Activated naive CD8-positive, alpha-beta T cell treated with anti-CD3 and anti-CD28 coated beads, Interleukin-2, amount 10 ng/mL, durations not matched to agents 7 days and 5 days (primary cell): Measurements from ENCODE around the gene AREG. TPM values are rescaled to one million over a fixed set of nuclear protein-coding genes. Genes with fewer than 3 reads are reported as not detected.
"Not testable (repeated sequence)": the region's sequence is repeated elsewhere in the genome, so short reads cannot be mapped to it uniquely, and the experiment has no call there.

ENCODE experiments used
- ATAC-seq: fragments of 150-1000 bp; cut with Tn5 transposase; one replicate; pipeline ENCODE4 v1.10.0; 2021; ENCODE audit warnings: low read depth, moderate library complexity
- POLR2A ChIA-PET: fragments of 350-600 bp; sonication (Branson Sonifier 250); formaldehyde crosslinking; loops from one replicate; lab custom pipeline; 2021; ENCODE audit warnings: antibody characterized with exemption; lab: Charles Lee
- DNase-seq: peaks from one replicate; pipeline ENCODE4 v3.0.0; 2021
- H3K27ac Mint-ChIP-seq: one replicate; pipeline ENCODE4 v1.8.0; 2022; ENCODE audit warnings: mild to moderate bottlenecking, mixed read lengths
- H3K27me3 Mint-ChIP-seq: one replicate; pipeline ENCODE4 v1.8.0; 2022; ENCODE audit warnings: mild to moderate bottlenecking, moderate library complexity, mixed read lengths
- H3K36me3 Mint-ChIP-seq: one replicate; pipeline ENCODE4 v1.8.0; 2021; ENCODE audit warnings: mild to moderate bottlenecking, mixed read lengths
- H3K4me1 Mint-ChIP-seq: one replicate; pipeline ENCODE4 v1.8.0; 2021; ENCODE audit warnings: mixed read lengths
- H3K4me3 Mint-ChIP-seq: one replicate; pipeline ENCODE4 v1.8.0; 2022; ENCODE audit warnings: mild to moderate bottlenecking, moderate library complexity, mixed read lengths
- H3K9me3 Mint-ChIP-seq: one replicate; pipeline ENCODE4 v1.8.0; 2021; ENCODE audit warnings: mixed read lengths
- total RNA-seq, 2 experiments: library from RNA; stranded (reverse); gene quantifications; one replicate each; pipeline ENCODE4 v1.2.3, GENCODE V29; 2021

Gene AREG, protein sequence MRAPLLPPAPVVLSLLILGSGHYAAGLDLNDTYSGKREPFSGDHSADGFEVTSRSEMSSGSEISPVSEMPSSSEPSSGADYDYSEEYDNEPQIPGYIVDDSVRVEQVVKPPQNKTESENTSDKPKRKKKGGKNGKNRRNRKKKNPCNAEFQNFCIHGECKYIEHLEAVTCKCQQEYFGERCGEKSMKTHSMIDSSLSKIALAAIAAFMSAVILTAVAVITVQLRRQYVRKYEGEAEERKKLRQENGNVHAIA
- total RNA-seq, result under 1 TPM in 1 of 2 experiments, not detected in 1; 0.40 TPM

DNA sequence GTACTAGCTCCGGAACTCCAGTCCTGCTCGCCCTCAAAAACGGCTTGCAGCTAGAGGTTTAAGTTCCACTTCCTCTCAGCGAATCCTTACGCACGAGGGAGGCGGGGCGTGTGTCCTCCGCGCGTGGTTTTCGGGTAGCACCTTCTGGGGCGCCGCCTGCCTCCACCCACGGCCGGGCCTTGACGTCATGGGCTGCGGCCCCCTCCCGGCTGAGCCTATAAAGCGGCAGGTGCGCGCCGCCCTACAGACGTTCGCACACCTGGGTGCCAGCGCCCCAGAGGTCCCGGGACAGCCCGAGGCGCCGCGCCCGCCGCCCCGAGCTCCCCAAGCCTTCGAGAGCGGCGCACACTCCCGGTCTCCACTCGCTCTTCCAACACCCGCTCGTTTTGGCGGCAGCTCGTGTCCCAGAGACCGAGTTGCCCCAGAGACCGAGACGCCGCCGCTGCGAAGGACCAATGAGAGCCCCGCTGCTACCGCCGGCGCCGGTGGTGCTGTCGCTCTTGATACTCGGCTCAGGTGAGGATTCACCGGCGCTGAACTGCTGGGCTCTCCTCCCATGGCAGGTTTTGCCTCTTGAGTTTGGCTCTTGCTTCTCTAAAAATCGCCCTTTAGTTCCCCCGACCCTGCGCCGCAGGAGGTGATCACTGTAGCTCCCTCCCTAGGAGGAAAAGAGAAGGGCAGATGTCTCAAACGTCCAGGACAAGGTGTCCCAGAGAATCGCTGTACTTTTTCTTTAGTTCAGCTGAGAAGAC lies at the start of gene AREG:
Gene AREG (plus strand): TSS at position 246 of the 752 bp plus-strand sequence. CDS start 210 bp downstream, at position 456.
- Mint-ChIP-seq H3K36me3 (no peaks in the 10 kb centered on the region), H3K4me3 (peak within 1 kb of the TSS; percentile 88), H3K27ac (peak within 1 kb of the TSS; percentile 58), H3K9me3 (peaks cover under 1% of the 10 kb centered on the region), H3K27me3 (no peaks in the 10 kb centered on the region), H3K4me1 (peaks cover 11% of the 10 kb centered on the region)
- POLR2A ChIA-PET, result interaction anchor here (1.2 kb wide), 1 partner anchor 47 kb away, joined by 3 read pairs; no protein-coding TSS in a partner anchor
- DNase-seq (peak; percentile 78), ATAC-seq (peak; percentile 90)

DNA sequence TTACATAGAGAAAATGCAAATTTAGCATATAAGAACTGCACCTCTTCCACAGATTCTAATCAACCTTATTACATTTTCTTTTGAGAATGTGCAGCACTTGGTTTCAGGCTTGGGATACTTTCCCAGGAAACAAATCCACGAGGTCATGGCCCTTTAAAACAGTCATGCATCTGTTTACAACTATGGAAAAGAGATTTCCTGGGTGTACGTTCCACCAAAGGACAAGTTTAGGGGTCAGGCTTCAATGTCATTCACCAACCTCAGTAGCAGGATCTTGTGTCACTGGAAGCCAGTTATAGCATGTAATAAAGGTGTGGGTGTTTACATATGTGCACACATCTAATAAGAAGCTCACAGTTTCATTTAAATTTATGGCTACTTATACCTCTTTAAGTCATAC lies 49.3 kb upstream of the AREG start:
- Mint-ChIP-seq H3K27ac (no peak overlapping the region), H3K36me3 (no peaks in the 10 kb centered on the region), H3K9me3 (no peaks in the 10 kb centered on the region), H3K27me3 (no peaks in the 10 kb centered on the region), H3K4me1 (peaks cover 7% of the 10 kb centered on the region), H3K4me3 (no peak overlapping the region)
- DNase-seq (no peak), ATAC-seq (no peak)
- POLR2A ChIA-PET, result no interaction called here

DNA sequence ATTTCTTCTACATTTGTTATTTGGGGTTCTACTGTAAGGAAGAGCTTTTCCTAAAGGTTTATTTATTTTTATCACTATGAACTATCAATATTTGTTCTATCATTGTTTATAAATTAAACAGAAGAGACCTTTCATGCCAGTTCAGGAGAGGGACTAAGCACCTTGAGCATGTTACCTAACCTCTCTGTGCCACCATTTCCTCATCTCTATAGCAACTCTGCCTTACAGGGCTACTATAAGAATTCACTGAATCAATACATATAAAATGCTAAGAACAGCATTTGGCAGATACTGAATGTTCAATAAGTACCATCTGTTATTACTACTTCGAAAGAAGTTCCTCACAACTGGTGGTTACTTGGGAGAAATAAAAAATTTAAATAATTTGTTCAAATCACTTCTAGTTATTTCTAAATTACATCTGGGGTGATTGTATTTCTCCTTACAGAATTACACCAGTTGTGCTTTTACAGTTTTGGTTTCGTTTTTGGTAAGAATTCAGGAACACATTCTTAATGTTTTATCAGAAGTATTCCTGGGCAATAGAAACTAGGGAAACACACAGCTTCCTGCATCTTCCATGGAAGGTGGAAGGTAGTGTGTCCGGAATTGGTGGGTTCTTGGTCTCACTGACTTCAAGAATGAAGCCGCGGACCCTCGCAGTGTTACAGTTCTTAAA lies 47.0 kb upstream of the AREG start:
- POLR2A ChIA-PET, result interaction anchor here (0.7 to 1.0 kb wide), 2 partner anchors 12 to 47 kb away, joined by 3 read pairs; partner anchors contain the start of gene AREG
- DNase-seq, result no peak
- no peaks in the 10 kb centered on the region for H3K36me3 Mint-ChIP-seq
- no peaks in the 10 kb centered on the region for H3K9me3 Mint-ChIP-seq
- peak overlapping the region; percentile 98 for H3K27ac Mint-ChIP-seq
- H3K4me1 Mint-ChIP-seq, result peaks cover 7% of the 10 kb centered on the region
- peak; percentile 71 for ATAC-seq
- peaks cover 1% of the 10 kb centered on the region for H3K27me3 Mint-ChIP-seq
- peak overlapping the region; percentile 98 for H3K4me3 Mint-ChIP-seq

DNA sequence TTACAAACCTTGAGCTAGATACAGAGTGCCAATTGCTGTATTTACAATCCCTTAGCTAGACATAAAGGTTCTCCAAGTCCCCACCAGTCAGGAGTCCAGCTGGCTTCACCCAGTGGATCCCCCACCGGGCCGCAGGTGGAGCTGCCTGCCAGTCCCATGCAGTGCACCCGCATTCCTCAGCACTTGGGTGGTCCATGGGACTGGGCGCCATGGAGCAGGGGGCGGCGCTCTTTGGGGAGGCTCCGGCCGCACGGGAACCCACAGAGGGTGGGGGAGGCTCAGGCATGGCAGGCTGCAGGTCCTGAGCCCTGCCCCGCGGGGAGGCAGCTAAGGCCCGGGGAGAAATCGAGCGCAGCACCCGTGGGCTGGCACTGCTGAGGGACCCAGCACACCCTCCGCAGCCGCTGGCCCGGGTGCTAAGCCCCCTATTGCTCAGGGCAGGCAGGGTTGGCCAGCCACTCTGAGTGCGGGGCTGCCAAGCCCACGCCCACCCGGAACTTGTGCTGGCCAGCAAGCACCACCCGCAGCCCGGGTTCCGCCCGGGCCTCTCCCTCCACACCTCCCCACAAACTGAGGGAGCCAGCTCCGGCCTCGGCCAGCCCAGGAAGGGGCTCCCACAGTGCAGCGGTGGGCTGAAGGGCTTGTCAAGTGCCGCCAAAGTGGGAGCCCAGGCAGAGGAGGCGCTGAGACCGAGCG lies 45.9 kb upstream of the AREG start:
- not testable (repeated sequence) for H3K27me3 Mint-ChIP-seq
- POLR2A ChIA-PET, result interaction anchor here (0.7 kb wide), 1 partner anchor 21 kb away, joined by 3 read pairs; no protein-coding TSS in a partner anchor
- peak overlapping the region; percentile 98 for H3K4me3 Mint-ChIP-seq

DNA sequence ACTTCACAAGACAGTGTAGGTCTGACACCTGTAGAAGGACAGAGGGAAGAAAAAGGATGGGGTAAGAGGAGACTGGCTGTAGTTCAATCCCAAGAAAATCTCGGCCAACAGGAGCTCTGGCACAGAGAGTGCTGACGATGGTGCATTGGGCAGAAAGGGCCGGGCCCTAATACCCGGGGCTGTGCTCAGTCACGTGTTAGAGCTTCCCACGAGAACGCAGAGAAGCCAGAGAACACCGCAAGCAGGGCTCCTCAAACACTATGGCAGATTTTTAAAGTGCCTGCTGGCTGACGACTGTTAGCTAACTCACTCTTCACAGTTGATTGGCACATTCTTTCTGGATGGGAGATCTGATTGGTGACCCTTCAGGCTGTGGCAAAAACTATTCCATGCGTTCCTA lies 44.5 kb upstream of the AREG start:
- no peaks in the 10 kb centered on the region for H3K9me3 Mint-ChIP-seq
- ATAC-seq (no peak), DNase-seq (no peak)
- H3K27me3 Mint-ChIP-seq, result peaks cover 5% of the 10 kb centered on the region
- H3K27ac Mint-ChIP-seq, result no peak overlapping the region
- H3K4me3 Mint-ChIP-seq, result no peak overlapping the region
- peaks cover 7% of the 10 kb centered on the region for H3K4me1 Mint-ChIP-seq
- no peaks in the 10 kb centered on the region for H3K36me3 Mint-ChIP-seq
- POLR2A ChIA-PET, result no interaction called here

More for the DNA sequence above, 45.9 kb upstream of the AREG start:
- H3K9me3 Mint-ChIP-seq, H3K4me1 Mint-ChIP-seq, ATAC-seq, H3K36me3 Mint-ChIP-seq: not testable (repeated sequence)
- DNase-seq, result peak; percentile 25
- peak overlapping the region; percentile 98 for H3K27ac Mint-ChIP-seq

DNA sequence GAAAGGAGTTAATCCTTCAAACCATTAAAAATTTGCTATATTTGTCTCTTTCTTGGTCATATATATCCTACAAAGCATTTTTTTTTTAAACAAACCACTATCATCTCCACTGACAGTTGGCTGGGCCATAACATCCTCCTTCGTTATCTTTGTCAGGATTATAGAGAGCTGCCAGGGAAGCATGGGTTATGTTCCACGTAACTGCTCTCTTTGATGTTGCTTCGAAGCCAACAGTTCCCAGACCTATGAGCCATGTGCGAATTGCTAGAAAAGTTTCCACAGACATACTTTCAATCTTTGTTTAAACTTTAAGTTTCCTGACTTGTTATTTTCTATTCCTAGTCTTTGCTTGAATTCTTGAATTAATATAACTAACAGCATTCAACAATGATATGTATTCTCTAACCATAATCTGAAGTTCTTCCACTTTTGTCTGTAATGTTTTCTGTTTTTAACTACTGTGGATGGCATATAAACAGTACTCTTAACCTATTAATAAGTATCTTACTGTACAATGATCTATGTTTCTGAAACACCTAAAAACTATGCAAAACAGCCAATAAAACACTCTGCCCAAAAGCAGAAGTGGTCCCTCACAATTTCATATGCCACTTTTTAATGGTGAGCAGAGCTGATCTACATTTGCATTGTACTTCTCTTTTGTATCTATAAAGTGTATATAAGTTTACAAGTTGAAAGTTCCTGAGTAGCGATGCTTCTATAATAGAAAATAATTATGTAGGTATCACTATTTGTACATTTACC lies 42.1 kb upstream of the AREG start:
- no peak for DNase-seq
- H3K9me3 Mint-ChIP-seq, result no peaks in the 10 kb centered on the region
- ATAC-seq, result no peak
- POLR2A ChIA-PET, result no interaction called here
- H3K27me3 Mint-ChIP-seq, result peaks cover 5% of the 10 kb centered on the region
- no peaks in the 10 kb centered on the region for H3K36me3 Mint-ChIP-seq
- H3K27ac Mint-ChIP-seq, result no peak overlapping the region
- peaks cover 3% of the 10 kb centered on the region for H3K4me1 Mint-ChIP-seq
- no peak overlapping the region for H3K4me3 Mint-ChIP-seq

DNA sequence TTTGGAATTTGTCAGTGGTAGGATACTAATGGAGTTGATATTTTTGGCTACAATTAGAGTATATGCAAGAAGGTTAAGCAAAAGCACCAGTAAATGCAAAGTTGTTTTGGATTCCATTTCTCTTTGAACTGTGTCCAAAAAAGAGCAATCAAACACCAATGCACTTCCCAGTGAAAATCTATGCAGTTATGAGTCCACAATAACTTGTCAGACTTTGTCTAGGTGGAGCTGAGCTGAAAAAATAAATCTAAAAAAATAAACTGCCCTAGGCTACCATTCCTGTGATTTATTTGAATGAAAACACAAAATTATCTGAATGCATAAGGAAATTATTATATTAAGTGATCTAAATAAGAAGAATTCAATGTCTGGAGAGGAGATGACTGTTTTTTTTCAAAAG lies 37.0 kb upstream of the AREG start:
- Mint-ChIP-seq H3K4me3 (no peak overlapping the region), H3K4me1 (no peaks in the 10 kb centered on the region), H3K27ac (no peak overlapping the region), H3K27me3 (peaks cover 4% of the 10 kb centered on the region), H3K36me3 (no peaks in the 10 kb centered on the region), H3K9me3 (no peaks in the 10 kb centered on the region)
- ATAC-seq, result no peak
- POLR2A ChIA-PET, result no interaction called here
- DNase-seq, result no peak

DNA sequence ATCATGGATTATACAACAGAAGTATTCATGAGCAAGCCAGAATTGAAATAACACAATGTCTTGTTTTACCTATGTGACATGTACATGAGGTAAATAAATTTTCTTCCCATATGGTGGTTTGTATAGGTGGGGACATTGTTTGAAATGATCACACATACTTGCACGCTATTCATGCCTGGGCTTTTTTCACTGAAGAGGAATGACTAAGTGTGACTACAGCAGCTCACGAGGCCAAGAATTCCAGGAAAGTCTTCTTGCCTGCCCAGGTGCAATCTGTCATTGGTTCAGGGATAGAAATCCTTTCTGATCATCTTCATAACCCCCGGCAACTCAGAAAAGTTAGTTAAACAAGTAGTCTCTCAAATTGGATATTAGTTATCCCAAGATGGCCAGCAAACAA lies 36.3 kb upstream of the AREG start:
- Mint-ChIP-seq H3K4me3 (no peak overlapping the region), H3K9me3 (no peaks in the 10 kb centered on the region), H3K4me1 (no peaks in the 10 kb centered on the region), H3K36me3 (no peaks in the 10 kb centered on the region), H3K27me3 (no peaks in the 10 kb centered on the region), H3K27ac (no peak overlapping the region)
- DNase-seq, result no peak
- no peak for ATAC-seq
- POLR2A ChIA-PET, result no interaction called here

DNA sequence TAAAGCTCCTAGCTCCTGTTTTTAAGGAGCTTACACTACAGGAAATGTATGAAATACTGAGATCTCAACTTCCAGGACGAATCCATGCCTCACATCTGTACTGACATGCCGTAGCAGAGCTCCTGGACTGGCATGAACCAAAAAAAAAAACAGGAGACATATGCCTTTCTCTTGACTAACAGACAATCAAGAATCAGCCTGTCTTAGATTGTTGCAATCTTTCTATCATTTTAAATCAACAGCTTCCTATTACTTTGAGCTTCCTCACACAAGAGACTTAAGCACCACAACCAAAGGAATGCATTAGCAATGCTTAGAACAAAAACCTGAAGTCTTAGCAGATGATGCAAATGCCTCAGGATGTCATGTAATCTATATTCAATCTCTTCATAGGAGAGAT lies 34.7 kb upstream of the AREG start:
- DNase-seq (no peak), ATAC-seq (no peak)
- H3K4me1 Mint-ChIP-seq, result no peaks in the 10 kb centered on the region
- H3K9me3 Mint-ChIP-seq, result no peaks in the 10 kb centered on the region
- no peak overlapping the region for H3K4me3 Mint-ChIP-seq
- H3K27ac Mint-ChIP-seq, result no peak overlapping the region
- POLR2A ChIA-PET, result interaction anchor here (0.7 kb wide), 1 partner anchor 13 kb away, joined by 3 read pairs; no protein-coding TSS in a partner anchor
- no peaks in the 10 kb centered on the region for H3K27me3 Mint-ChIP-seq
- no peaks in the 10 kb centered on the region for H3K36me3 Mint-ChIP-seq

DNA sequence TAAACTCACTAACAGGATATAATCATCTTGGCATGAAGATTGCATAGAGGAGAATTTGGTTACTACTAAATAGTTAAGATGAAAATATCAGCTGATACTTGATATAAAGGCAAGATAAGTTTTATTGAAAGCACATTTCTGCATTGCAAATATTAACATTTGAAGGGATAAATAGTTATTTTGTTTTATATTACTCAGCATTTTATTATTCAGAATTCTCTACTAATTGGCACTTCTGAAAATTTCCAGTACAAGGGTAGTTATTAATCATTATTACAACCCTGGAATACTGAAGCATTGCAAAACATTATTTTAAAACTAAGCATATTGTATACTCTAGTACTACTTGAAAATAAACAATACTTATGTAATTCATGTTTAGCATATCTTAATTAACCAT lies 32.7 kb upstream of the AREG start:
- POLR2A ChIA-PET, result no interaction called here
- Mint-ChIP-seq H3K4me3 (no peak overlapping the region), H3K27me3 (peaks cover 2% of the 10 kb centered on the region), H3K4me1 (no peaks in the 10 kb centered on the region), H3K36me3 (no peaks in the 10 kb centered on the region), H3K27ac (no peak overlapping the region), H3K9me3 (no peaks in the 10 kb centered on the region)
- no peak for DNase-seq
- no peak for ATAC-seq

DNA sequence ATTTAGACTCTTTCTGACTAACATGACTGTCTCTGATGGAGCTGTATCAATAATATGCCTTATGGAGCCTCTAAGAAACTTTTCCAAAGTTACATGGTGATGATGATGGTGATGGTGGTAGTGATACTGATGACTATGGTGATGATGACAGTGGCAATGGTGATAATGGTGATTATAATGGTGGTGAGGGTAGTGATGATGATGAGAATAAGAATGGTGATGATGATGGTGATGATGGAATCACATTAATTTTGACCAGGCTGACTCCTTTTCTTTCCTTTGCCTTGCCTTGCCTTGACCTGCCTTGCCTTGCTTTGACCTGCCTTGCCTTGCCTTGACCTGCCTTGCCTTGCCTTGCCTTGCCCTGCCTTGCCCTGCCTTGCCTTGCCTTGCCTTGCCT lies 31.7 kb upstream of the AREG start:
- Mint-ChIP-seq H3K36me3 (no peaks in the 10 kb centered on the region), H3K4me1 (no peaks in the 10 kb centered on the region), H3K4me3 (no peak overlapping the region), H3K27ac (no peak overlapping the region), H3K9me3 (no peaks in the 10 kb centered on the region), H3K27me3 (peaks cover 3% of the 10 kb centered on the region)
- DNase-seq (no peak), ATAC-seq (no peak)
- POLR2A ChIA-PET, result no interaction called here

DNA sequence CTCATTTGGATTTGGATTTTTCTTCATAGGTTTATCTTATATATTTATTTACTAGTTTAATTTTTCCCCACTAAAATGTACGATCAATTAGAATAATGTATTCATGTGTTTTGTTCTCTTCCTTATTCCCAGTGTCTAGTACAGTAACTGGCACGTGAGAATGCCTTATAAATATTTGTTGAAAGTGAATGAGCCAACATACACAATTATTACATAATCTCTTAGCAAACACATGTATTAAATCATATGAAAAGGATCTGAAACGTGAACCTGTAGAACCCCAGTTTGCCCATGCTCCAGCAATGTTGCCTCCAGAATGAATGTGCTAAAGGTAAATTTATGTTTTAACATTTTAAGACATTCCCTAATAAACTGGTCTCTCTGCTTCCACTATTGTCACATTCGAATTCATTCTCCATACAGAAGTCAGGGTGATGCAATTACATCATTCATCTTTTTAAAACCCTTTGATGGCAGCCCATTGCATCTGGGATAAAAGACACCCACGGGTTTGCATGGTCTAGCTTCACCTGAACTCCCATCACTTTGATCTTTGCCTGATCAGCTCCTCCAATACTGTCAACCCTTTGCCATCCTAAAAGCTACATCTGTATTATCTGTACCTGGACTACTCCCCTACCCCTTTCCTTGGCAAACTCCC lies 30.7 kb upstream of the AREG start:
- peaks cover 8% of the 10 kb centered on the region for H3K27me3 Mint-ChIP-seq
- DNase-seq (no peak), ATAC-seq (no peak)
- H3K4me1 Mint-ChIP-seq, result no peaks in the 10 kb centered on the region
- no peak overlapping the region for H3K4me3 Mint-ChIP-seq
- H3K9me3 Mint-ChIP-seq, result no peaks in the 10 kb centered on the region
- no peaks in the 10 kb centered on the region for H3K36me3 Mint-ChIP-seq
- POLR2A ChIA-PET, result no interaction called here
- no peak overlapping the region for H3K27ac Mint-ChIP-seq
